Stimulated activated CD8-positive, alpha-beta memory T cell treated with anti-CD3 and anti-CD28 coated beads, Interleukin-12 subunit alpha, Interleukin-12 subunit beta, amount 100 ng/mL, for 24 hours (primary cell): ENCODE data around the gene SART3.
"Not testable (repeated sequence)": the region's sequence is repeated elsewhere in the genome, so short reads cannot be mapped to it uniquely, and the experiment has no call there.

Source experiments
- DNase-seq: peaks from one replicate; pipeline ENCODE4 v3.0.0-alpha.2; 2020; ENCODE audit errors: extremely low read depth

The SART3 gene

DNA sequence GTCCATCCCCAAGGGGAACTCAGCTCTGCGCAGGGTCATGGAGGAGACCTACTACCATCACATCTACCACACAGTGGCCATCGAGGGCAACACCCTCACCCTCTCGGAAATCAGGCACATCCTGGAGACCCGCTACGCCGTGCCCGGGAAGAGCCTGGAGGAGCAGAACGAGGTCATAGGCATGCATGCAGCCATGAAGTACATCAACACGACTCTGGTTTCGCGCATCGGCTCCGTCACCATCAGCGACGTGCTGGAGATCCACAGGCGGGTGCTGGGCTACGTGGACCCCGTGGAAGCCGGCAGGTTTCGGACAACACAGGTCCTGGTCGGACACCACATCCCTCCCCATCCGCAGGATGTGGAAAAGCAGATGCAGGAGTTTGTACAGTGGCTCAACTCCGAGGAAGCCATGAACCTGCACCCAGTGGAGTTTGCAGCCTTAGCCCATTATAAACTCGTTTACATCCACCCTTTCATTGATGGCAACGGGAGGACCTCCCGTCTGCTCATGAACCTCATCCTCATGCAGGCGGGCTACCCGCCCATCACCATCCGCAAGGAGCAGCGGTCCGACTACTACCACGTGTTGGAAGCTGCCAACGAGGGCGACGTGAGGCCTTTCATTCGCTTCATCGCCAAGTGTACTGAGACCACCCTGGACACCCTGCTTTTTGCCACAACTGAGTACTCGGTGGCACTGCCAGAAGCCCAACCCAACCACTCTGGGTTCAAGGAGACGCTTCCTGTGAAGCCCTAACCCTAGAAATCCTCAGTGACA lies 42.1 kb downstream of the SART3 start:
- DNase-seq: no peak

DNA sequence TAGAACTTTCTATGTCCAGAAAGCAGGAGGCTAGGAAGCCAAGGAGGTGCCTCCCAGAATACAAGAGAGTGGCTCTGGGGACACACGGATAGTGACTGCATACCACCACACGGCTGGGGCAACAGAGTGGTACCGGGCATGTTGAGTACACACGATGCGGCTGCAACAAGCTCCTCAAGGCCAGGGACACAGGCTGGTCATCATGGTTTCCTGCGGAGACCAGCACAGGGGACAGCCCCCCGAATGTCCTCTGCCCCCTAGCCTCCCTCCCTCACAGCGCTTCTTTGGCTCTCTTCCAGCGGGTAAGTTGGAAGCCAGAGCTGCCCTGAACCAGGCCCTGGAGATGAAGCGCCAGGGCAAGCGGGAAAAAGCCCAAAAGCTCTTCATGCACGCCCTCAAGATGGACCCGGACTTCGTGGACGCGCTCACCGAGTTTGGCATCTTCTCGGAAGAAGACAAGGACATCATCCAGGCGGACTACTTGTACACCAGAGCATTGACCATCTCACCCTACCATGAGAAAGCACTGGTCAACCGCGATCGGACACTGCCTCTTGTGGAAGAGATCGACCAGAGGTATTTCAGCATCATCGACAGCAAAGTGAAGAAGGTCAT lies 42.8 kb downstream of the SART3 start:
- DNase-seq: no peak

DNA sequence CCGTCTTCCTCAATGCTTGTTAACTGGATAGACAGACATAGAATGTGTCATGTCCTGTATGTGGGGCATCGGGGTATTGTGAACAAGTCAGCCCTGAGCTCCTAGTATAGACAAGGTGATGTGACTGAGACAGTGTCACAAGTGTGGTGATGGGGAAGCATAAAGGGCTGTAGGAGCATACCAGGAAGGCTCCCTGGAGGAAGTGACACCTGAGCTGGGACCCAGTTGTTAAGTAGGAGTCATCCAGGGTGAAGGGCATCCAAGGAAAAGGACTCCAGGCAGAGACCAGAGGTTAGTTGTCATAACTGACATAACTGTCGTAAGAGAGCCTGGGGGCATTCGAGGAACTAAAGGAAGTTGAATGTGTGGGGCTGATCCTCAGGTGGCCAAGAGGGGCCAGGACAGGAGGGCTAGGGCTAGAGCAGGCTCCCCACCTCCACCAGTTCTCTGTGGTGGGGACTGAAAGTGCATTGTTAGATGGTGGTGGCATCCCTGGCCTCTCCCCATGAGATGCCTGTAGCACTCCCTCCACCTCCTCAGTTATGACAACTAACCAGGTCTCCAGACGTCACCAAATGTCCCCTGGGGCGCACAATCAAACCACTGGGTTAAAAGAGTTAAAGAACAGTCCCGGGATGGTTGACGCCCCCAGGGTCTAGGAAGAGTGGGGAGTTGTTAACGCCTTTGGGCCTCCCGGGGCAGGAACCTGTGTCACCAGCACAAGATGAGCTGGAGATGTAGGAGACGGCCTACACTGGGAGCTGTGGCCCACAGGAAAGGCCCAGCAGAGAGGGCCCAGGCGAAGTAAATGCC lies 43.5 kb downstream of the SART3 start:
- no peak for DNase-seq

DNA sequence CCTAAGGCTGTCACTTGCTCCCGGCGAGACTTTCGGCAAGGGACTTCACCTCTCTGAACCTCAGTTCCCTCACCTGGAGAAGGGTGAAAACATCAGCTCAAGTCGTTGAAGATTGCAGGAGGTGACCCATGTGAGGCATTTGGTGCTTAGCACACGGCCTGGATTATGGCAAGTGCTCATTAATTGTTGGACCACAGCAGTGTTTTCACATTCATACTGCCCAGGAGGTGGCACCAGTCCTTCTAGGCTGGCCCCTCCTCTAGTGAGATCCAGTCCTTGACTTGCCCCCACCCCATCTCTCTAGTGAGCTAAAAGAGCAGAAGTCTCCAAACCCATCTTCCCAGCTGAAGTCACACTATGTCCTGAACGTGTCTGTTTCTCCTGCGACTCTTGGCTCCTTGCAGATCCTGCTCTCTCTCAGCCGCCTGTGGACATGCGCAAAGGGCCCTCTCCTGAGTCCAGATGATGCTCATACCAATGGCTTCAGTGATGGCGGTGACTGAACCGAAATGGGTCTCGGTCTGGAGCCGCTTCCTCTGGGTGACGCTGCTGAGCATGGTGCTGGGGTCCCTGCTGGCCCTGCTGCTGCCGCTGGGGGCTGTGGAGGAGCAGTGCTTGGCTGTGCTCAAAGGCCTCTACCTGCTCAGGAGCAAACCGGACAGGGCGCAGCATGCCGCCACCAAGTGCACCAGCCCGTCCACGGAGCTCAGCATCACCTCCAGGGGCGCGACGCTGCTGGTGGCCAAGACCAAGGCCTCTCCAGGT lies 44.3 kb downstream of the SART3 start:
- no peak for DNase-seq

DNA sequence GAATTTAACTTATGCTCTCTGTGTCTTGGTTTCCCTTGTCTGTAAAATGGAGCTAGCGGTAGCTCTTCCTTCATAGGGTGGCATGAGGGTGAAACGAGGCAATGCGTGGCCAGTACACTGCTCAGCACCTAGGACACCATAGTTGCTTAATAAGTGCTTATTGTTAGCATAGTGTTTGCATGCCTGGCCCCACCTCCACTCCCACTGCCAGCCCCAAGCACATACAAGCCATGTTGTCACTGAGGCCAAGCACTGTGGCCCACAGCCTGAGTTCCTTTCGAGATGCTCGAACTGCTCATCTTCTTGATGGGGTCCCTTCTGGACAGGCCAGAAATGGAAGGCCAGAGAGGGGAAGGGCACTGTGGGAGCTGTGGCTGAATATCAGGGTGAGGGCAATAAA lies 45.1 kb downstream of the SART3 start:
- no peak for DNase-seq

DNA sequence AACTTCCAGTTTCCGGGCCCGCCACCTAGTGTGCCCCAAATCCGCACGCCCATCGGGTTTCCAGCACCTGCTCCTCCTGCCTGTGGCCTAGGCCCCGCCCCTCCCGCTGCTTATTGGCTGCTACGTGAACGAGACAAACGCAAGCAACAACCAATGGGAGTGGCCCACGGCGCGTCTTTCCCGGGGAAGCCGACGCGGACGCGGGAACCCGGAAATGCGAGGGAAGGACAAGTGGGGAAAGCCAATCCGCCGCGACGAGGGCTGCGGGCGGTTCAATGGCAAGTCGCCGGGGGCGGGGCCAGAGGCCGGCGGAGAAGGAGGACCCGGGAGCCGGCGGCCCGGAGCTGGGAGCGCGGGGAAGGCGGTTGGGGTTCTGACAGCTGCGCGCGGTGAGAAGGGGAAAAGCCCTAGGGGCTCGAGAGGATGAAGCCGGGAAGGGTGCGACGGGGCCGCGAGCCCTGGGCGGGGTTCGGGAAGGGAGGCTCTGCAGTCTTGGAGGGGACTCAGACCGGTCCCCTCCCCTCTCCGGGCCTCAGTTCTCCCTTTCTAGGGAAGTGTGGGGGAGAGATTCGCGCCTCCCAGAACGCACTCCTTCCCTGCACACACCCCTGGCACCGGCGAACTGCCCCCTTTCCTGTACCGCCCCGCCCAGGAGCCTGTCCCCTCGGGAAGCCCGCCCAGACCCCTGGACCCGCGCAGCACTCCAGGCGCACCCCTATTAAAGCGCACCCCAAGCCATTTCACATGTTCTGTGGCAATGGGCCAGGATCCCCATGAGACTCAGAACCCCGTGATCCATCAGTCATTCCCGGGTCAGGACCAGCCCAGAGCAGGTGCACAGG lies 45.8 kb downstream of the SART3 start, which contains the start of gene FICD:
FICD (plus strand) TSS at position 305 of the 842 bp plus-strand sequence. CDS start 1,696 bp downstream, outside the sequence.
- DNase-seq: peak; percentile 100

DNA sequence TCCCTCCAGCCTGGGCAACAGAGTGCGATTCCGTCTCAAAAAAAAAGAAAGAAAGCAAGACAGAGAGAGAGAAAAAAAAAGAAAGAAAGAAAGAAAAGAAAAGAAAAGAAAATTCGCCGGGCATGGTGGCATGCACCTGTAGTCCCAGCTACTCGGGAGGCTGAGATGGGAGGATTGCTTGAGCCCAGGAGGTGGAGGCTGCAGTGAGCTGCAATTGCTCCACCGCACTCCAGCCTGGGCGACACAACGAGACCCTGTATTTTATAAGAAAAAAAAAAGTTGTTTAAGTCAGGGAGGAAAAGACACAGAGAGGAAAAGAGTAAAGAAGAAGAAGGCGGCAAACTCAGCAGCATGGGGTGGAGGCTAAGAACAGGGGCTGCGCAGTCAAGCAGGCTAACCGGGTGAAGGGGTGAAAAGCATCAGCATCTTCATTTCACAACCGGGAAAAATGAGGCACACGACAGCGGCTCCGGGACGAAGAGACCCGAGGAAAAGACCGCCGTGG lies 46.5 kb downstream of the SART3 start:
- DNase-seq: no peak

DNA sequence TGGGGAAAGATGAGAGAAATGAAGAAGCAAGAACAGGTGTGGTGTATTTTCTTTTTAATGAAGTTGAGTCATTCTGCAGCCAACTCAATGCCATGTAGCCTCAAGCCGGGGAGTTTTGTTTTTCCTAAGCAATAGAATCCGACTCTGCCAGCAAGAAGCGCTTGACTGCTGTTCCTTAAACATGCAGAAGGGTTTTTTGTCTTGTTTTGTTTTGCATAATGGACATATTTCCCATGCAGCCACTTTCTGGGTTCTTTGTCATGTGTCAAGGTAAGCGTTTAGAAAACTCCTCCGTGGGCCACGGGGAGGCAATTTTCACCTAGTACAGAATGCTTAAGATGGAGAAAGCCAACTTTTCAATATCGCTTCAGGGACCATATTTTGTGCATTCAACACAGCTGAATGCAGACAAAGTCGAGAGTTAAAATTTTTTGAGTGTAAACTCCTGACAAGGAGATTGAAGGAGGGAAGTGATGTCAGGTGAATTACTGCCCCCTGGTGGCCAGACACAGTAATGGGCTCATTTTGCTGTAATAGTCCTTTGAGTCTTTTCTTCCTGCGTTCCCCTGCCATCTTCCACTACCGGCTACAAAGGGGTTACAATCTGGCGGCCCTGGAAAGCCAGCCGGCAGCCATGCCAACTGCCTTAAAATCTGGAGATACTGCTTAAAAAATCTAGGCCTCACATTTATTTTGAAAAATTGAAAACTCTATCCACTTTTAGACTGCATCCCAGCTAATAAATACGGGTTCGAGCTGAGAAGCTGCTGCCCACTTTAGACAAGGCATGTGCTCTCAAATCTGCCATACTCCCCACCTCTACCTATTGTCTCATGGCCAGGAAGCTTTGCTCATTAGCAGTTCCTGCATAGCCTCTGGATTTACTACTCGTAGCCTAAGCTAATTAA lies 49.1 kb downstream of the SART3 start:
- peak; percentile 48 for DNase-seq

DNA sequence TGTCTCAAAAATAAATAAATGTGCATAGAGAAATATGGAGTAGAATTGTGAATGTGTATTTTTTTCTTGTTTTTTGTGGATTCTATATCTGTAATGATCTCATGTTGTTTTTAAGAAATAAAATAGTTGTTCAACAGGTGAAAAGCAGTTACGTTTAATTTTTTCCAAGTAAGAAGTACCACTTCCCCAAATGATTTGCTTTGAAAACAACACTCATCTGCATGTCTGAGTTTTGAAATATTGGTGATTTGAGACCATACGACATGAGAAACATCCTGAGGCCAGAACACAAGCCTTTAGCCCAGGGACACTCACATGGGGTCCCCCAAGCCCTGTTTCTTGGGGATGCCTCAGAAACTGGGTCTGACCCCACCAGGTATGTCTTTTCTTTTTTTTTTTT lies 50.1 kb downstream of the SART3 start:
- no peak for DNase-seq

DNA sequence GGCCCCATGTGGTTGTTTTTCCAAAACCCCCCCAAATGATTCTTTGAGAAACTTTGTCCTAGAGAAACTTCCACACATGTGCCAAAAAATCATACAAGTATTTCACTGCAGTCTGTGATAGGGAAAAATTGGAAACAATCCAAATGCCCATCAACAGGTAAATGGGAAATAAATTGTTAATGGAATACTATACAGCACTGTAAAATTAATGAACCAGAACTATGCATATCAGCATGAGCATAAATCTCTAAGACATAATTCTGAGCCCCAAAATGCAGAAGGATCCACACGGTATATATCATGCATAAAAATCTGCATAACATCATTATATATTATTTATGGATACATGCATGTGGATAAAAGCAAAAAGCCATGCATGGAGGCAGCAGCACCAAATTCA lies 51.2 kb downstream of the SART3 start:
- no peak for DNase-seq

DNA sequence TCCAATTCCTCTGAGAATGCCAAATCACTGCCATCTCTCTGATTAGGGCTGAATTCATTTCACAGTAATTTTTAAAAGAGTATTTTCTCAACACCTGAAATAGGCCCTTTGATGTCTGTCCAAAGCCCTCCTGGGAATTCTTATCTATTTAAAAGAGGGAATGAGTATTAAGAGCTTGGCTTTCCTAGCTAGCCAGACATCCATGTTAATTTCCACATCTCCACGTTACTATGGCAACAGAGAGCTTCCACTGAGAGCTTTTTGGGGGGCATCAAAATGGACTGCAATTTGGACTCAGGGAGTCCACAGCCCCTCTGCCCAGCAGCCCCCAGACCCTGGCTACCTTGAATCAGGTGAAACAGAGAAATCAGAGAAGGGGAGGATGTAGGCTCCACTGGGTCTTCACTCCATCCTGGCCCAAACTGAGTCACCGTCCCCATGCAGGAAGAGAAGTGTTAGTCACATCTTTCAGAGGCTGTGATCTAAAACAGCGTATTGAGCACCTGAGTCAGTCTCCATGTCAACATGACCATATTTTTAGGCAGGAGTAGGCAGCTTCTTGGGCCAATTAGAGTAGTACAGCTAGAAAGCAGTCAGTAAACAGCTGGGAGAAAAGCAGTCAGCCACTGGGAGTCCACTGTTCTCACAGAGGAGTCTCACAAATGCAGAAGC lies 52.9 kb downstream of the SART3 start:
- DNase-seq: no peak

DNA sequence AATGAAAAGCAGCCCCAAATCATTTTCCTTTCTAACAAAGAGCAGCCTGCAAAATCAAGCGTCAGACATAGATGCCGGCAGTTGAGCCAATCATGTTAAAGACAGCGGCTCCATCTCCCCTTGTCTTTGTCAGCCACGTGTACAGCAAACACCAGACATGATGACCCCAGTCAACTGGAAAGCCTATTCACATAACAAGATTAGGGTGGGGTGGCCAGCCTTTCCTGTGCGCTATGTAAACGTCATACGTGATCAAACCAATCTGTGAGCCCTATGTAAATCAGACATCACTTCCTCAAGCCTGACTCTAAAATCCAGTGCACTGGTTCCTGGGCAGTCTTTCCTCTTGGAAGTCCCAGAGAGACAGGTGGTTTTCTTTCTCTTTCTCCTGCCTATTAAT lies 55.8 kb downstream of the SART3 start:
- DNase-seq: no peak

DNA sequence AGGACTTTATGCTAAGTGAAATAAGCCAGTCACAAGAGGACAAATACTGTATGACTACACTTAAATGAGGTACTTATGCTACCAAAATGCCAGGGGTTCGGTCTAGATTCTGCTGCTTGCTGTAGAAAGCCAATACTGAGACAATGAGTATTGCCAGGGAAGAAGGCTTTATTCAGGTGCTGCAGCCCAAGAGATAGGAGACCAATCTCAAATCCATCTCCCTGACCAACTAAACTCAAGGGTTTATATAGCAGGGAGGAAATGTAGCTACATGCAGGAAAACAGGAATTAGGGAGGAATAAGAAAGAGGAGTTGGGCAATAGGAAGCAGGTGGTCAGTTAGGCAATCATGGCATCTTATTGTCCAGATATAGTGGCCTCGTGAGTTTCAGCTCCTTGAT lies 58.1 kb downstream of the SART3 start:
- DNase-seq: no peak

DNA sequence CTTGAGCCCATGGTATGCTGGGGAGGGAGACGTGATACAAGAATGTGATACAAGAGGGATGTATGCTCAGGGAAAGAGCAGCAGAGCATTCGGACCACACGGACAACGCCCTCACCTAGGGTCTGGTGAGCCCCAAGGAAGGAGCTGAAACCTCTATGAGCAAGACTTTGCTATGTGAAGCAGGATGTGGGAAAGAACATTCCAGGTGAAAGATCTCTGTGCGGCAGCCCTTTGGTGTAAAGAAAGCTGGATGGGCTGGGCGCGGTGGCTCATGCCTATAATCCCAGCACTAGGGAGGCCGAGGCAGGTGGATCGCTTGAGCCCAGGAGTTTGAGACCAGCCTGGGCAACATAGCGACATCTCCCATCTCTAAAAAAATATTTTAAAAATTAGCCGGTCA lies 62.8 kb downstream of the SART3 start:
- DNase-seq: no peak

DNA sequence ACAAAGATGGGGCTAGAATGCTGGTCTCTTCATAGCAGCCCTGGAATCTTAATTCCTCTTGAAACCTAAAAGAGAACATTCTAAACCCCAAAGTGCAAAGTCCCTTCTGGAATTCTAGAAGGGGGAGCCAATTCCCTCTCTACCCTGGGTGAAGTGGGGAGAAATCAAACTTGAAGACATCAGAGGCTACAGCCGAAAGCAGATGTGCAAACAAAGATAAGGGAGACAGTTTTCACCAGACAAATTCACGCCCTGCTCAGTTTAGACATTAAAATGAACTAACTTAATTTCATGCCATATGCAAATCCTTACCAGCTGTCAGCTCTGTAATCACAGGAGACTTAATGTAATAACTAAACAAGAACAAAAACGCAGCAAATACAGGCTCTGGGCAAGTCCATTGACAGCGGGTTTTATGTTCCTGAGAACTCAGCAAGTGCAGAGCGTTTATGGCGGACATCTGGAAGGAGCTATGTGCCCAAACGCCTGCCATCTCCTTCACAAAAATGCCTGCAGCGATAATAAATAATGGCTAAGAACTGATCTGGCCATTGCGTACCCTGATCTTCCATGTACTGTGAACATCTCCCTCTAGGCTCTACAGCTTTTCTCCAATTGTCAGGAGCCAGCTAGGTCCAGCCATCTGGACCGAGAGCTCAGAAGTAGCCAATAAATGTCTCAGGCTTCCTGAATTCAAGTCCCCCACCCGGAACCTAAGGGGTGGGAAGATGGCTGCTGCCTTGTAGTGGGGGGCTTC lies 65.0 kb downstream of the SART3 start:
- no peak for DNase-seq

DNA sequence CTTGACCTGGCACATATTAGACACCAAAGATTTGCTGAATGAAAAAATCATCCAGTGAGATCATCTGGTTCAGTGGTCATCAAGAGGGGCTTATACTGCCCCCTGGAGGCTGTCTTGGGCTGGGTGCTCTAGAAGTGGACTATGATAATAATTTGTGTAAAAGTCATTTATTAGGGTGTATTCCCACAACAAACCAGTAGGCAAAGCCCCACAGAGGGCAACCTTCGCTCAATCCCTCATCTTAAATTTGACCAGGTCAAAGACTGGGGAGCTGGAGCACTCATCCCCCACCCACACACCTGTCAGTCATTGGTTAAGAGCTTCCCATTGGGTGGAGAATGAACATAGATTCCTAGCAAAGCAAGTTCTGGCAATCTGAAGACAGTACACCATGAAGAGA lies 65.9 kb downstream of the SART3 start:
- DNase-seq: no peak

DNA sequence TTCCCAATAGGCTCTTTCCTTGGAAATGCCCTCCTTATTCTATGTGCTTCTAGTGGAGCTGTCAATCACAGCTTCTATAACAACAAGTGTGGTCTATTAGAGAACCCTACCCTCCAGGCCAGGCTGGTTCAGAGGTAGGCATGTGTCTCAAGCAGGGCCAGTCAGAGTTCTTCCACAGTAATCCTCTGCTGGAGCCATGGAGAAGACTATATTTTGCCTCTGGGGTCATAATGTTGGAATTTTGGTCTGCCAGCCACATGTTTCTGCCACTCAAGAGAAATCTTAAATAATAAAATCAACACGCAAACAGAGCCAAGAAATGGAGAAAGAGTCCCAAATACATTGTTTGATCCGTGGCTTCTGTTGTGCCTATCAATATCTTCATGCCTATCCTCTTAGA lies 69.7 kb downstream of the SART3 start:
- DNase-seq: no peak

DNA sequence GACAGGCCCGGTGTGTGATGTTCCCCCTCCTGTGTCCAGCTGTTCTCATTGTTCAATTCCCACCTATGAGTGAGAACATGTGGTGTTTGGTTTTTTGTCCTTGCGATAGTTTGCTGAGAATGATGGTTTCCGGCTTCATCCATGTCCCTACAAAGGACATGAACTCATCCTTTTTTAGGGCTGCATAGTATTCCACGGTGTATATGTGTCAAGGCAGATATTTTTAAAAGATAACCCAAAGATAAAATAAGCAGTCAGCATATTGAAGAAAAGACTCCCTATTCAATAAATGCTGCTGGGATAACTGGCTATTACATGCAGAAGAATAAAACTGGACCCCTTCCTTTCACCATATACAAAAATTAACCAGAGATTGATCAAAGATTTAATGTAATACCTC lies 73.9 kb downstream of the SART3 start:
- not testable (repeated sequence) for DNase-seq
